HepG2 (cell line): ENCODE measurements around the gene TTC23L. TPM values are rescaled to one million over a fixed set of nuclear protein-coding genes. Genes with fewer than 3 reads are reported as not detected.

Experiments used
- ATAC-seq: fragments of 200-7000 bp; cut with Tn5 transposase; 3 replicates; pipeline ENCODE4 v1.9.1; 2020; ENCODE audit warnings: mild to moderate bottlenecking, moderate library complexity
- BruUV-seq: library from RNA; stranded (reverse); fragments of 400-500 nt; replicated peaks from 2 replicates; lab custom pipeline; 2021; lab: Mats Ljungman, UMichigan
- CTCF ChIA-PET: fragments of 300-600 bp; formaldehyde crosslinking; extraction: SDS; loops from one replicate; lab custom pipeline; 2021; ENCODE audit warnings: low total read pairs, inconsistent platforms, low intra/inter-chr PET ratio; lab: Yijun Ruan, JAX
- POLR2A ChIA-PET: fragments of 350-600 bp; sonication (Branson Sonifier 250); formaldehyde crosslinking; loops from one replicate; lab custom pipeline; 2020; ENCODE audit warnings: antibody characterized with exemption, inconsistent platforms; lab: Yijun Ruan, JAX
- DNase-seq: peaks from one replicate; pipeline ENCODE4 v3.0.0-alpha.2; 2015; ENCODE audit warnings: low spot score
- FAIRE-seq: peaks from 3 replicates; lab custom pipeline; 2011; peaks lifted over from hg19 to GRCh38; lab: Jason Lieb, UNC
- H2AFZ ChIP-seq: one replicate; pipeline ENCODE4 v1.6.1; 2011; ENCODE audit warnings: low read length, inconsistent platforms
- H3K27ac ChIP-seq: fragments of 300-600 bp; 3 replicates; pipeline ENCODE4 v1.8.0; 2011; ENCODE audit warnings: mixed run types, mild to moderate bottlenecking, mixed read lengths, low read length, inconsistent platforms; ENCODE audit not compliant: insufficient read depth; ENCODE audit errors: extremely low read length
- H3K27me3 ChIP-seq, 2 experiments: fragments of 200-600 bp in 1 of 2; 2 replicates in 1 of 2; 3 replicates in 1 of 2; pipeline versions ENCODE4 v1.6.0 to v1.8.0; 2011; ENCODE audit warnings: low read length in 2 of 2, mild to moderate bottlenecking in 2 of 2, moderate library complexity in 2 of 2, inconsistent platforms in 1 of 2; ENCODE audit not compliant: insufficient read depth in 2 of 2, control insufficient read depth in 1 of 2
- H3K36me3 ChIP-seq, 2 experiments: fragments of 200-600 bp in 1 of 2; replicated peaks in 1 of 2; 2 replicates in 1 of 2; 3 replicates in 1 of 2; pipeline versions ENCODE4 v1.5.1 to v1.8.0; 2011; ENCODE audit warnings: low read length in 2 of 2, inconsistent platforms in 1 of 2; ENCODE audit not compliant: insufficient read depth in 2 of 2, control insufficient read depth in 1 of 2
- H3K4me1 ChIP-seq: 2 replicates; pipeline ENCODE4 v1.5.1; 2012; ENCODE audit warnings: low read length, inconsistent platforms; ENCODE audit not compliant: insufficient read depth
- H3K4me2 ChIP-seq: 2 replicates; pipeline ENCODE4 v1.6.0; 2011; ENCODE audit warnings: low read depth, low read length, inconsistent platforms
- H3K4me3 ChIP-seq, 3 experiments: fragments of 200-600 bp in 1 of 3; sonication (generic), shearing (Covaris generic) in 1 of 3; replicated peaks in 1 of 3; 2 replicates each; pipeline ENCODE4 v1.5.1; 2011 to 2016; ENCODE audit warnings: low read length in 3 of 3, inconsistent platforms in 2 of 3, low read depth in 2 of 3, mild to moderate bottlenecking in 2 of 3, control low read depth in 1 of 3, mixed read lengths in 1 of 3; ENCODE audit not compliant: insufficient read depth in 1 of 3
- H3K79me2 ChIP-seq: one replicate; pipeline ENCODE4 v1.6.1; 2011; ENCODE audit warnings: low read length, inconsistent platforms; ENCODE audit not compliant: insufficient read depth
- H3K9ac ChIP-seq: 2 replicates; pipeline ENCODE4 v1.6.0; 2011; ENCODE audit warnings: mild to moderate bottlenecking, low read depth, low read length, inconsistent platforms; ENCODE audit not compliant: insufficient read depth
- H3K9me3 ChIP-seq: 2 replicates; pipeline ENCODE4 v1.5.1; 2012; ENCODE audit warnings: mild to moderate bottlenecking, low read length
- H4K20me1 ChIP-seq: 2 replicates; pipeline ENCODE4 v1.6.0; 2011; ENCODE audit warnings: inconsistent platforms, mild to moderate bottlenecking, low read length, moderate library complexity; ENCODE audit not compliant: insufficient read depth
- ATF5 ChIP-seq: sonication (generic); formaldehyde crosslinking; IDR thresholded peaks from 2 replicates; pipeline ENCODE4 v1.4.0; 2020; ENCODE audit warnings: mild to moderate bottlenecking, low read depth, missing genetic modification reagents
- ATM ChIP-seq: fragments of 450-650 bp; IDR thresholded peaks from 2 replicates; pipeline ENCODE4 v1.7.1; 2017; ENCODE audit warnings: mild to moderate bottlenecking, borderline replicate concordance
- FIP1L1 ChIP-seq: fragments of 200-400 bp; formaldehyde crosslinking; IDR thresholded peaks from 2 replicates; pipeline ENCODE4 v1.6.1; 2018; ENCODE audit warnings: low read depth, mild to moderate bottlenecking, low read length, moderate library complexity, borderline replicate concordance; ENCODE audit not compliant: insufficient read depth
- FOSL1 ChIP-seq: sonication (generic); formaldehyde crosslinking; IDR thresholded peaks from 2 replicates; pipeline ENCODE4 v1.9.0; 2021; ENCODE audit warnings: missing genetic modification reagents, borderline replicate concordance
- HES4 ChIP-seq: sonication (generic); formaldehyde crosslinking; IDR thresholded peaks from 2 replicates; pipeline ENCODE4 v1.9.0; 2021; ENCODE audit warnings: mild to moderate bottlenecking, missing genetic modification reagents, borderline replicate concordance
- PTBP1 ChIP-seq: fragments of 200-400 bp; formaldehyde crosslinking; IDR thresholded peaks from 2 replicates; pipeline ENCODE4 v1.6.1; 2018; ENCODE audit warnings: low read length, low read depth; ENCODE audit not compliant: poor library complexity, severe bottlenecking
- SMYD3 ChIP-seq: sonication (generic); formaldehyde crosslinking; IDR thresholded peaks from 2 replicates; pipeline ENCODE4 v1.8.1; 2023; ENCODE audit warnings: mild to moderate bottlenecking, missing genetic modification reagents
- SP2 ChIP-seq: sonication (generic); formaldehyde crosslinking; IDR thresholded peaks from 2 replicates; pipeline ENCODE4 v1.5.1; 2020; ENCODE audit warnings: mild to moderate bottlenecking, missing genetic modification reagents
- TEAD2 ChIP-seq: sonication (generic); formaldehyde crosslinking; IDR thresholded peaks from 2 replicates; pipeline ENCODE4 v1.9.0; 2021; ENCODE audit warnings: missing genetic modification reagents
- TEF ChIP-seq: sonication (generic); formaldehyde crosslinking; IDR thresholded peaks from 2 replicates; pipeline ENCODE4 v1.5.0; 2020; ENCODE audit warnings: missing genetic modification reagents
- ZFP82 ChIP-seq: sonication (generic); formaldehyde crosslinking; IDR thresholded peaks from 2 replicates; pipeline ENCODE4 v1.5.1; 2020; ENCODE audit warnings: mild to moderate bottlenecking, missing genetic modification reagents, borderline replicate concordance
- ZFP91 ChIP-seq: sonication (generic); formaldehyde crosslinking; IDR thresholded peaks from 2 replicates; pipeline ENCODE4 v1.9.0; 2022; ENCODE audit warnings: missing genetic modification reagents, mild to moderate bottlenecking, borderline replicate concordance
- ZFY ChIP-seq: sonication (generic); formaldehyde crosslinking; IDR thresholded peaks from 2 replicates; pipeline ENCODE4 v1.4.0; 2020; ENCODE audit warnings: missing genetic modification reagents
- WGBS: methylation state at CpG from one replicate; pipeline ENCODE4 v1.1.6; 2017; ENCODE audit warnings: low lambda C conversion rate; 5-methylcytosine and 5-hydroxymethylcytosine counted together
- in situ Hi-C: cut with HindIII; loops from 2 replicates; pipeline ENCODE4 v1.10.0; 2017; ENCODE audit warnings: low pct_unique_long_range_greater_than_20kb; ENCODE audit not compliant: extremely low pct_ligation_motif_present
- intact Hi-C: fragments of 100-400 bp; cut with micrococcal nuclease; formaldehyde crosslinking; loops from one replicate; pipeline ENCODE4 v1.10.0; 2022; ENCODE audit not compliant: unreplicated experiment
- polyA plus RNA-seq, 8 experiments: library from polyadenylated mRNA; depleted of rRNA in 3 of 8; stranded (reverse) in 7 of 8; unstranded in 1 of 8; fragments of >200 nt; fragmentation: Illumina TruSeq in 4 of 8; extraction: Trizol in 4 of 8; gene quantifications; 2 replicates each; pipeline versions ENCODE4 v1.2.1 to v1.2.3, GENCODE V29; 2011 to 2016; ENCODE audit warnings: low read depth in 4 of 8, missing spikeins in 1 of 8, mixed read lengths in 1 of 8; ENCODE audit not compliant: insufficient read depth in 1 of 8
- total RNA-seq, 5 experiments: library from RNA; depleted of rRNA; stranded (reverse); fragments of >200 nt; fragmentation: Illumina TruSeq; extraction: Trizol; gene quantifications; 2 replicates each; pipeline ENCODE4 v1.2.3, GENCODE V29; 2016; ENCODE audit warnings: low read depth in 1 of 5

Gene TTC23L
- total and polyA plus RNA-seq, 2 of the 13 experiments (the other 11 are each of a cell fraction or from before 2014, with no cell fraction given), result 0.37 to 1.4 TPM

GRCh38 chr5:34900652-34901051 is 61.7 kb downstream of the TTC23L start:
- H2AFZ ChIP-seq, result no peak overlapping the region
- intact Hi-C loops (no loop called here), in situ Hi-C loops (no loop called here)
- FAIRE-seq (no peak), DNase-seq (no peak), ATAC-seq (no peak)
- H3K4me2 ChIP-seq, result no peak overlapping the region
- no peaks in the 10 kb centered on the region for H3K9me3 ChIP-seq
- no TSS peak for BruUV-seq
- H3K27me3 ChIP-seq, result no peaks in the 10 kb centered on the region
- ChIA-PET CTCF (no interaction called here), POLR2A (interaction anchor here (4.5 kb wide), 1 partner anchor 14 kb away, joined by 17 read pairs; the partner anchor contains the start of genes BRIX1 and RAD1)
- no peak overlapping the region for H3K4me3 ChIP-seq
- no peak for TF ChIP-seq SMYD3
- TF ChIP-seq TEAD2, result no peak
- TF ChIP-seq PTBP1, result no peak
- no peak for TF ChIP-seq FOSL1 (CRISPR knock-in tag)
- no peak for TF ChIP-seq ZFP82
- no peak for TF ChIP-seq ATF5 (CRISPR knock-in tag)
- TF ChIP-seq HES4, result no peak
- no peak for TF ChIP-seq SP2
- TF ChIP-seq TEF (CRISPR knock-in tag), result no peak
- TF ChIP-seq FIP1L1, result no peak
- no peak for TF ChIP-seq ATM
- TF ChIP-seq ZFP91, result no peak
- TF ChIP-seq ZFY (CRISPR knock-in tag), result no peak
- no peak overlapping the region for H3K27ac ChIP-seq
- H3K79me2 ChIP-seq, result no peaks in the 10 kb centered on the region
- no peaks in the 10 kb centered on the region for H3K4me1 ChIP-seq
- no peaks in the 10 kb centered on the region; a peak in 1 of 5 replicates for H3K36me3 ChIP-seq
- WGBS, result 89% methylated on average over 6 of the region's 6 CpGs
- H4K20me1 ChIP-seq, result no peaks in the 10 kb centered on the region
- H3K9ac ChIP-seq, result no peak overlapping the region
